OCI-LY3 (cell line): Measurements from ENCODE around the gene ANOS1.

Experiments used
- EZH2phosphoT487 ChIP-seq: fragments of 200-600 bp; shearing (Covaris generic); IDR thresholded peaks from 2 replicates; pipeline ENCODE4 v1.6.1; 2018; ENCODE audit warnings: antibody characterized with exemption, mixed run types, low read depth
- TF ChIP-seq, protein P1 (sequence below): fragments of 200-600, 300-600 bp; sonication (generic); IDR thresholded peaks from 2 replicates; pipeline ENCODE4 v1.5.1; 2014; ENCODE audit warnings: antibody characterized with exemption, low read length, low read depth

DNA sequence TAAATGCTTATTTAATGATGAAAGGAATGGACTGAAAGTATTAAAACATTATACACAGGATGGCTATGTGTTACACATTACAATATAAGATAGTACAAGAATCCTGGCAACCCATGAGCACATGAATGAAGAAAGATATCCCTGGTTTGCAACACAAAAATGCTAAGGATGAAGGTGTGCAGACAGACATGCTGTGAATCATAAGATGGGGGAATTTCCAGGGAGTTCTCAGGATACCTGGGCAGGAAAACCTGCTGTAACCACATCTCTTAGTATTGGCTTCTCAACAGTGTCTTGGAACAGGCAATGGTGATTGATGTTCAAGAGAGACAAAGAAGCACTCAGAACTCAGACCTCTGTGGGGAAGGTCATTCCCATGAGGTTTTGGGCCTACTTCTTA is 23.9 kb upstream of the ANOS1 start:
- TF ChIP-seq, protein P1, sequence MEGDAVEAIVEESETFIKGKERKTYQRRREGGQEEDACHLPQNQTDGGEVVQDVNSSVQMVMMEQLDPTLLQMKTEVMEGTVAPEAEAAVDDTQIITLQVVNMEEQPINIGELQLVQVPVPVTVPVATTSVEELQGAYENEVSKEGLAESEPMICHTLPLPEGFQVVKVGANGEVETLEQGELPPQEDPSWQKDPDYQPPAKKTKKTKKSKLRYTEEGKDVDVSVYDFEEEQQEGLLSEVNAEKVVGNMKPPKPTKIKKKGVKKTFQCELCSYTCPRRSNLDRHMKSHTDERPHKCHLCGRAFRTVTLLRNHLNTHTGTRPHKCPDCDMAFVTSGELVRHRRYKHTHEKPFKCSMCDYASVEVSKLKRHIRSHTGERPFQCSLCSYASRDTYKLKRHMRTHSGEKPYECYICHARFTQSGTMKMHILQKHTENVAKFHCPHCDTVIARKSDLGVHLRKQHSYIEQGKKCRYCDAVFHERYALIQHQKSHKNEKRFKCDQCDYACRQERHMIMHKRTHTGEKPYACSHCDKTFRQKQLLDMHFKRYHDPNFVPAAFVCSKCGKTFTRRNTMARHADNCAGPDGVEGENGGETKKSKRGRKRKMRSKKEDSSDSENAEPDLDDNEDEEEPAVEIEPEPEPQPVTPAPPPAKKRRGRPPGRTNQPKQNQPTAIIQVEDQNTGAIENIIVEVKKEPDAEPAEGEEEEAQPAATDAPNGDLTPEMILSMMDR = no peak
- TF ChIP-seq EZH2phosphoT487 = no peak
